ENCODE data around the gene HSPA1L. TPM values are rescaled to one million over a fixed set of nuclear protein-coding genes. Genes with fewer than 3 reads are reported as not detected.
A peak's percentile ranks its signal among the peaks of the same experiment; 100 is the strongest.
"Not testable (repeated sequence)": the region's sequence is repeated elsewhere in the genome, so short reads cannot be mapped to it uniquely, and the experiment has no call there.

Gene HSPA1L
- total and polyA plus RNA-seq, 7 donors, result 0.86 to 23.1 (median 3.3) TPM

DNA sequence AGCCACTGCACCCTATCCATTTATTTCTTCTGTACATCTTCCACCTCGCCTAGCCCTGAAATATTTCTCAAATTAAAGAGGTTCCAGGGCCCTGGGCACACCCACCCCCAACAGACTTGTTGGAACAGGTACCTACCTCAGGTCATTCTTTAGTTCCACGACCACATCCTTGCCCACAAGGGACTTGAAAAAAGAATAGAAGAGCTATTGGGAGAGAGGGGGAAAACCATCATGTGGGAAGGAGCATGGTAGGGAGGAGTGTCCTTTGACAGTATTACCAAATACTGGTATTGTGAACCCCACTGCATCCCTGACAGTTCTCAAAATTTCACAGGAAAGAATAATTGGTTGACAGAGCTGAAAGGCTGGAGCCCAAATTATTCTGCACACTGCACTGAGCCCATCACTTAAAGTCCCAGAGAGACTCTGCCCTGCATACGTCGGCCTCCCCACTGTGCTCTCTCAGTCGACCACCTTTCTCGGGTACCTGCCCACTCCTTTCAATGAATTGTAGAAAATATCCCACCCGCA is 9.1 kb downstream of the HSPA1L start:
- DNase-seq, result no peak
- Histone ChIP-seq H3K36me3 (ENCODE audit: insufficient read depth in 1 of 2, low read depth in 1 of 2) (peaks cover 0 to 42% of the 10 kb centered on the region in 2 donors), H3K4me3 (peak overlapping the region; percentile 68), H3K9me3 (no peaks in the 10 kb centered on the region), H3K4me1 (peaks cover 13% of the 10 kb centered on the region), H3K27ac (peak overlapping the region; percentile 86), H3K27me3 (ENCODE audit: insufficient read depth in 3 of 3, low read length in 2 of 3) (no peaks in the 10 kb centered on the region)
- 14 to 16% (median 15%) methylated on average over 7 of the region's 7 CpGs for WGBS, 3 donors
- intact Hi-C loops (cut with DNase I), result no loop called here
- TF ChIP-seq, protein P1, sequence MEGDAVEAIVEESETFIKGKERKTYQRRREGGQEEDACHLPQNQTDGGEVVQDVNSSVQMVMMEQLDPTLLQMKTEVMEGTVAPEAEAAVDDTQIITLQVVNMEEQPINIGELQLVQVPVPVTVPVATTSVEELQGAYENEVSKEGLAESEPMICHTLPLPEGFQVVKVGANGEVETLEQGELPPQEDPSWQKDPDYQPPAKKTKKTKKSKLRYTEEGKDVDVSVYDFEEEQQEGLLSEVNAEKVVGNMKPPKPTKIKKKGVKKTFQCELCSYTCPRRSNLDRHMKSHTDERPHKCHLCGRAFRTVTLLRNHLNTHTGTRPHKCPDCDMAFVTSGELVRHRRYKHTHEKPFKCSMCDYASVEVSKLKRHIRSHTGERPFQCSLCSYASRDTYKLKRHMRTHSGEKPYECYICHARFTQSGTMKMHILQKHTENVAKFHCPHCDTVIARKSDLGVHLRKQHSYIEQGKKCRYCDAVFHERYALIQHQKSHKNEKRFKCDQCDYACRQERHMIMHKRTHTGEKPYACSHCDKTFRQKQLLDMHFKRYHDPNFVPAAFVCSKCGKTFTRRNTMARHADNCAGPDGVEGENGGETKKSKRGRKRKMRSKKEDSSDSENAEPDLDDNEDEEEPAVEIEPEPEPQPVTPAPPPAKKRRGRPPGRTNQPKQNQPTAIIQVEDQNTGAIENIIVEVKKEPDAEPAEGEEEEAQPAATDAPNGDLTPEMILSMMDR (IDR thresholded peaks at IDR 0.05), result no peak
- ATAC-seq, result peak; percentile 1 to 17 (median 4)

DNA sequence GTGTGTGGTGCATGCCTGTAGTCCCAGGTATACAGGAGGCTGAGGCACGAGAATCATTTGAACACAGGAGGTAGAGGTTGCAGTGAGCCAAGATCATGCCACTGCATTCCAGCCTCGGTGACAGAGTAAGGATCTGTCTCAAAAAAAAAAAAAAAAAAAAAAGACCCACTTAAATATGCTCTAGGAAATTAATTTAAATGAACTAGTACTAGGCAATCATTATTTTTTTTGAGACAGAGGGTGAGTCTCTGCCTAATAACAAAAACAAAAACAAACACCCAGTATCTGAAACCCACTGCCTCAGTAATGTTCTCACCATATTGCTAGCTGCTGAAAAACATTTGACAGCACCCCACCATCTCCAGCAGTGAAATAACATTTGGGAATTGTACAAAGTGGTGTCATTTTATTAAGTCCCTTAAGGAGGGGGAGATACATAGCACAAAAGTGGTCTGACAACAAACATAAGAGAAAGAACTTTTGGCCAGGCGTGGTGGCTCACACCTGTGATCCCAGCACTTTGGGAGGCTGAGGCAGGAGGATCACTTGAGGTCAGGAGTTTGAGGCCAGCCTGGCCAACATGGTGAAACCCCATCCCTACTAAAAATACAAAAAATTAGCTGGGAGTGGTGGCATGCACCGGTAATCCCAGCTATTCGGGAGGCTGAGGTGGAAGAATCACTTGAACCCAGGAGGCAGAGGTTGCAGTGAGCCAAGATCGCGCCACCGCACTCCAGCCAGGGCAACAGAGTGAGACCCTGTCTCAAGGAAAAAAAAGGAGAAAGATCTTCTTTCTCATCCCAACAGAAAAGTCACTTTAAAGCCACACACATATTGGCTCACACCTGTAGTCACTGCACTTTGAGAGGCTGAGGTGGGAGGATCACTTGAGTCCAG is 13.8 kb downstream of the HSPA1L start:
- intact Hi-C loops (cut with DNase I); H3K9me3 ChIP-seq; ATAC-seq; H3K27ac ChIP-seq; H3K27me3 ChIP-seq (ENCODE audit: insufficient read depth in 3 of 3, low read length in 2 of 3); H3K4me3 ChIP-seq; DNase-seq: not testable (repeated sequence)
- peaks cover 0 to 42% of the 10 kb centered on the region in 2 donors for H3K36me3 ChIP-seq (ENCODE audit: insufficient read depth in 1 of 2, low read depth in 1 of 2)
- WGBS, 3 donors, result 87 to 90% (median 89%) methylated on average over 8 of the region's 8 CpGs
- peaks cover 27% of the 10 kb centered on the region for H3K4me1 ChIP-seq

DNA sequence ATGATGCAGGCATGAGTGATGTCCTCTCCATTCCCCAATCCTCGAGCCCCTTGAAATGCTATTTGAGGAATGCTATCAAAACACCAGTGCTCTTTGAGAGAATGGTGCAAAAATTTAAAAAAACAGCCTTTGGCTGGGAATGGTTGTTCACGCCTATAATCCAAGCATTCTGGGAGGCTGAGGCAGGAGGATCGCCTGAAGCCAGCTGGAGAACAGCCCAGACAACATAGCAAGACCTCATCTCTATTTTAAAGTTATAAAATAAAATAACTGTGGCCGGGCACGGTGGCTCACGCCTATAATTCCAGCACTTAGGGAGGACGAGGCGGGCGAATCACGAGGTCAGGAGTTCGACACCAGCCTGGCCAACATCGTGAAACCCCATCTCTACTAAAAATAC is 15.3 kb downstream of the HSPA1L start:
- Histone ChIP-seq H3K9me3 (no peaks in the 10 kb centered on the region), H3K27ac (peak overlapping the region; percentile 27), H3K36me3 (ENCODE audit: insufficient read depth in 1 of 2, low read depth in 1 of 2) (peaks cover 0 to 42% of the 10 kb centered on the region in 2 donors), H3K4me1 (peaks cover 17% of the 10 kb centered on the region), H3K4me3 (no peak overlapping the region), H3K27me3 (ENCODE audit: insufficient read depth in 3 of 3, low read length in 2 of 3) (no peaks in the 10 kb centered on the region)
- DNase-seq (no peak), ATAC-seq (no peak)
- intact Hi-C loops (cut with DNase I), result loop anchor here in 1 of 2 donors (5.0 kb wide), 1 partner anchor 33 kb away; no protein-coding TSS in a partner anchor
- TF ChIP-seq, protein P1 (IDR thresholded peaks at IDR 0.05), result no peak
- WGBS, 3 donors, result 60 to 72% (median 65%) methylated on average over 12 of the region's 12 CpGs

DNA sequence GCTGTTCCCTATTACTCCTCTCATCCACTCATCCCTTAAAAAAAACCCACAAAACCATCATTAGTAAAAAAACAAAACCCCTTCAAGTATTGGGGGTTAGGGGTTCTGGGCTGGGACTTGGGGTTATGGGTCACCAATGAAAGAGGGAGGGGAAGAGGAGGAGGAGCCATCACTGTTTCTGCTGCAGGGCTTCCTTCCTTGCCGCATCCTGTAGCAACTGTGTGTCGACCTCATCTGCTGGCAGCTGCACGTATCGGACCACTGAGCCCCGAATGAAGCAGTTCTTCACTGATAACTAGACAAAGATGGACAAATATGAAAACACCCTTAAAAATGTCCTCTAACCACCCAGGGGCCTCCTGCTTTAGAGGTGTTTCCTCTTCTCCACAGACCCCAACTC is 17.5 kb downstream of the HSPA1L start:
- H3K4me3 ChIP-seq, result no peak overlapping the region
- peaks cover 0 to 34% of the 10 kb centered on the region in 2 donors for H3K36me3 ChIP-seq (ENCODE audit: insufficient read depth in 1 of 2, low read depth in 1 of 2)
- TF ChIP-seq, protein P1 (IDR thresholded peaks at IDR 0.05), result no peak
- DNase-seq (peak in 1 of 2 donors; percentile 18), ATAC-seq (no peak)
- no peaks in the 10 kb centered on the region for H3K27me3 ChIP-seq (ENCODE audit: insufficient read depth in 3 of 3, low read length in 2 of 3)
- H3K9me3 ChIP-seq, result no peaks in the 10 kb centered on the region
- intact Hi-C loops (cut with DNase I), result loop anchor here in 1 of 2 donors (5.0 kb wide), 1 partner anchor 35 kb away; no protein-coding TSS in a partner anchor
- 54 to 58% (median 54%) methylated on average over 5 of the region's 5 CpGs for WGBS, 3 donors
- peaks cover 24% of the 10 kb centered on the region for H3K4me1 ChIP-seq
- peak overlapping the region; percentile 10 for H3K27ac ChIP-seq

DNA sequence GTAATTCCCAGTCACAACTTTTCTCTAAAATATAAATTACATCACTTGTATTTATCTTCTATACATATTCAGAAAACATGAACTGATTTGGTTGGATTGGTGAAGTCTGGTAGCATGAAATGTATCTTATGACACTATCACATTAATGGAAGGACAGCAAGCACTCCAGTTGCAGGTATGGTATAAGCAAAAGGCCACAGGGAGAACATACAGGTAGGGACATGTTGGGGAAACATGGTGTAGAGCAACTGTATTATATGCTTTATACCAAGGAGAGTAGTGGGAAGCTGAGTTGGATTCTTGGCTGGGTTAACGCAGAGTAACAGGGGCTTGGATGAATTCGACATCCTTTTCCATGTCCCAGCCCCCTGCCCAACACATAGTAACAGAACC is 18.1 kb downstream of the HSPA1L start:
- H3K27me3 ChIP-seq (ENCODE audit: insufficient read depth in 3 of 3, low read length in 2 of 3), result no peaks in the 10 kb centered on the region
- TF ChIP-seq, protein P1 (IDR thresholded peaks at IDR 0.05), result no peak
- DNase-seq (peak in 1 of 2 donors; percentile 18), ATAC-seq (no peak)
- H3K4me3 ChIP-seq, result no peak overlapping the region
- peaks cover 0 to 34% of the 10 kb centered on the region in 2 donors for H3K36me3 ChIP-seq (ENCODE audit: insufficient read depth in 1 of 2, low read depth in 1 of 2)
- intact Hi-C loops (cut with DNase I), result loop anchor here in 1 of 2 donors (5.0 kb wide), 1 partner anchor 35 kb away; no protein-coding TSS in a partner anchor
- no peaks in the 10 kb centered on the region for H3K9me3 ChIP-seq
- H3K27ac ChIP-seq, result peak overlapping the region; percentile 94
- H3K4me1 ChIP-seq, result peaks cover 24% of the 10 kb centered on the region
- WGBS, 3 donors, result 78 to 85% (median 81%) methylated on average over 2 of the region's 2 CpGs
